ENCODE data around the gene SLC38A10. TPM values are rescaled to one million over a fixed set of nuclear protein-coding genes. Genes with fewer than 3 reads are reported as not detected.

Gene SLC38A10
- total and polyA plus RNA-seq, 2 of the 4 experiments (the other 2 are of a cell fraction), result 12.7 to 46.7 TPM

- TF ChIP-seq CHD1 (IDR thresholded peaks at IDR 0.05; ENCODE audit: low read depth, low read length) (no peak), MAZ (IDR thresholded peaks at IDR 0.05; ENCODE audit: borderline replicate concordance, low read depth, low read length) (no peak), CEBPB (IDR thresholded peaks at IDR 0.05; ENCODE audit: low read depth, low read length) (no peak), MAFK (IDR thresholded peaks at IDR 0.05; ENCODE audit: low read depth, low read length) (no peak), RCOR1 (IDR thresholded peaks at IDR 0.05; ENCODE audit: insufficient replicate concordance, low read length) (no peak)
- TF ChIP-seq, protein P1, sequence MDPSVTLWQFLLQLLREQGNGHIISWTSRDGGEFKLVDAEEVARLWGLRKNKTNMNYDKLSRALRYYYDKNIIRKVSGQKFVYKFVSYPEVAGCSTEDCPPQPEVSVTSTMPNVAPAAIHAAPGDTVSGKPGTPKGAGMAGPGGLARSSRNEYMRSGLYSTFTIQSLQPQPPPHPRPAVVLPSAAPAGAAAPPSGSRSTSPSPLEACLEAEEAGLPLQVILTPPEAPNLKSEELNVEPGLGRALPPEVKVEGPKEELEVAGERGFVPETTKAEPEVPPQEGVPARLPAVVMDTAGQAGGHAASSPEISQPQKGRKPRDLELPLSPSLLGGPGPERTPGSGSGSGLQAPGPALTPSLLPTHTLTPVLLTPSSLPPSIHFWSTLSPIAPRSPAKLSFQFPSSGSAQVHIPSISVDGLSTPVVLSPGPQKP (IDR thresholded peaks at IDR 0.05; ENCODE audit: borderline replicate concordance, low read depth, low read length), result no peak
- H3K27ac ChIP-seq (ENCODE audit: insufficient read depth, low read length), result no peak overlapping the region
- H3K27me3 ChIP-seq (ENCODE audit: control insufficient read depth, insufficient read depth, low read length), result no peaks in the 10 kb centered on the region
- no peak overlapping the region for H4K5ac ChIP-seq (ENCODE audit: low read depth, low read length)
- intact Hi-C loops (cut with micrococcal nuclease), result no loop called here
- H3K18ac ChIP-seq (ENCODE audit: low read depth, low read length), result no peak overlapping the region
- DNase-seq (no peak), ATAC-seq (ENCODE audit: low read depth) (no peak)
- H3K14ac ChIP-seq (replicated peaks; ENCODE audit: low read depth, low read length), result no peak overlapping the region
- no peak overlapping the region for H3K9ac ChIP-seq (ENCODE audit: low read depth, low read length)
- no peak overlapping the region for H3K4me3 ChIP-seq (ENCODE audit: insufficient read depth, low read depth, low read length)
- no peak overlapping the region for H3K4me2 ChIP-seq (ENCODE audit: low read depth, low read length)
- H4K20me1 ChIP-seq (ENCODE audit: insufficient read depth, low read length), result peaks cover 29% of the 10 kb centered on the region
- no peak overlapping the region for H2AFZ ChIP-seq (replicated peaks; ENCODE audit: low read length, poor library complexity)
- BruUV-seq (replicated peaks), result no TSS peak
- no peaks in the 10 kb centered on the region for H3K9me1 ChIP-seq (ENCODE audit: insufficient read depth, low read length)
- H3K4ac ChIP-seq (ENCODE audit: low read depth, low read length), result no peak overlapping the region
- H2BK20ac ChIP-seq (ENCODE audit: low read depth, low read length), result no peak overlapping the region
- dilution Hi-C loops (cut with HindIII; ENCODE audit: low sequenced_read_pairs, unreplicated experiment), result no loop called here
- no peak overlapping the region for H2BK15ac ChIP-seq (ENCODE audit: low read depth, low read length)
- POLR2A ChIA-PET (ENCODE audit: unreplicated experiment), result no interaction called here
- WGBS, 2 experiments (ENCODE audit: extremely low coverage in 2 of 2, insufficient read length in 1 of 2), result 74% methylated on average over 18 of the region's 43 CpGs; no CpG with 5 or more reads in 1 of the 2 experiments
- no peak overlapping the region for H2AK9ac ChIP-seq (replicated peaks; ENCODE audit: low read depth, low read length, poor library complexity)
- H2BK120ac ChIP-seq (ENCODE audit: low read depth, low read length), result no peak overlapping the region
- peaks cover 3% of the 10 kb centered on the region; the same call in 1 of the 2 replicates for H3K9me3 ChIP-seq (ENCODE audit: control insufficient read depth, insufficient read depth, low read length)
- H4K8ac ChIP-seq (ENCODE audit: low read depth in 2 of 2, low read length in 2 of 2), result no peak overlapping the region
- H3K56ac ChIP-seq (ENCODE audit: extremely low read depth, insufficient read depth, low read length), result no peak overlapping the region
- H3K79me1 ChIP-seq (ENCODE audit: low read depth in 1 of 2, low read length in 2 of 2), result peaks cover 4 to 36% of the 10 kb centered on the region in 2 experiments; a peak in 3 of 4 replicates
- H2BK5ac ChIP-seq (ENCODE audit: low read depth, low read length, poor library complexity, severe bottlenecking), result no peak overlapping the region
- CTCF ChIA-PET, result no interaction called here
- no peak overlapping the region for H2AK5ac ChIP-seq (ENCODE audit: low read depth, low read length)
- H3K36me3 ChIP-seq (ENCODE audit: control insufficient read depth, insufficient read depth, low read length), result peaks cover 39% of the 10 kb centered on the region
- in situ Hi-C loops (cut with MboI; ENCODE audit: low sequenced_read_pairs), result no loop called here
- no peak overlapping the region for H4K91ac ChIP-seq (ENCODE audit: insufficient read depth, low read depth, low read length)
- H3K4me1 ChIP-seq (ENCODE audit: control insufficient read depth, insufficient read depth, low read length), result peaks cover 2% of the 10 kb centered on the region; the same call in 1 of the 2 replicates
- H3K23ac ChIP-seq (ENCODE audit: low read depth, low read length), result no peak overlapping the region
Observed at GRCh38 chr17:81231766-81232581, 63.1 kb downstream of the SLC38A10 start.

All from IMR-90 (cell line).